ENCODE data around the gene TAS2R1. TPM values are rescaled to one million over a fixed set of nuclear protein-coding genes. Genes with fewer than 3 reads are reported as not detected.

TAS2R1 gene
- total RNA-seq, 1 donor from 2014 or later, result not detected

- Histone ChIP-seq H3K4me1 (peaks cover 5% of the 10 kb centered on the region), H3K27ac (no peak overlapping the region), H3K4me3 (no peak overlapping the region), H3K36me3 (no peaks in the 10 kb centered on the region), H3K27me3 (no peaks in the 10 kb centered on the region), H3K9me3 (no peaks in the 10 kb centered on the region)
- intact Hi-C loops (cut with DNase I), result no loop called here
- DNase-seq (ENCODE audit: extremely low spot score in 2 of 2), result no peak
- TF ChIP-seq POLR2A (IDR thresholded peaks at IDR 0.05) (no peak), CTCF (IDR thresholded peaks at IDR 0.05) (no peak)
Observed at GRCh38 chr5:9658706-9659105, 28.6 kb upstream of the TAS2R1 start.

- H3K27ac ChIP-seq, result no peak overlapping the region
- H3K27me3 ChIP-seq, result no peaks in the 10 kb centered on the region
- intact Hi-C loops (cut with DNase I), result no loop called here
Observed at GRCh38 chr5:9657819-9658218, 27.7 kb upstream of the TAS2R1 start.

GRCh38 chr5:9655641-9656040 is 25.5 kb upstream of the TAS2R1 start:
- Histone ChIP-seq H3K9me3 (no peaks in the 10 kb centered on the region), H3K36me3 (no peaks in the 10 kb centered on the region), H3K4me3 (no peak overlapping the region), H3K4me1 (peaks cover 7% of the 10 kb centered on the region), H3K27me3 (no peaks in the 10 kb centered on the region), H3K27ac (no peak overlapping the region)
- no peak for TF ChIP-seq POLR2AphosphoS5 (IDR thresholded peaks at IDR 0.05; ENCODE audit: insufficient read depth in 1 of 2, low read depth in 1 of 2)
- no peak for TF ChIP-seq POLR2A (IDR thresholded peaks at IDR 0.05)
- TF ChIP-seq CTCF (IDR thresholded peaks at IDR 0.05), result no peak
- intact Hi-C loops (cut with DNase I), result no loop called here
- DNase-seq (ENCODE audit: extremely low spot score in 2 of 2), result no peak

More at GRCh38 chr5:9657819-9658218, 27.7 kb upstream of the TAS2R1 start:
- Histone ChIP-seq H3K9me3 (no peaks in the 10 kb centered on the region), H3K36me3 (no peaks in the 10 kb centered on the region), H3K4me3 (no peak overlapping the region), H3K4me1 (peaks cover 7% of the 10 kb centered on the region)
- TF ChIP-seq CTCF (IDR thresholded peaks at IDR 0.05) (no peak), POLR2AphosphoS5 (IDR thresholded peaks at IDR 0.05; ENCODE audit: insufficient read depth in 1 of 2, low read depth in 1 of 2) (no peak), POLR2A (IDR thresholded peaks at IDR 0.05) (no peak)
- no peak for DNase-seq (ENCODE audit: extremely low spot score in 2 of 2)

GRCh38 chr5:9654886-9655285 is 24.7 kb upstream of the TAS2R1 start:
- intact Hi-C loops (cut with DNase I), result no loop called here
- DNase-seq (ENCODE audit: extremely low spot score in 2 of 2), result no peak
- no peak overlapping the region for H3K27ac ChIP-seq
- no peak for TF ChIP-seq POLR2A (IDR thresholded peaks at IDR 0.05)
- no peak for TF ChIP-seq CTCF (IDR thresholded peaks at IDR 0.05)
- no peak for TF ChIP-seq POLR2AphosphoS5 (IDR thresholded peaks at IDR 0.05; ENCODE audit: insufficient read depth in 1 of 2, low read depth in 1 of 2)
- H3K27me3 ChIP-seq, result no peaks in the 10 kb centered on the region
- H3K4me3 ChIP-seq, result no peak overlapping the region
- H3K4me1 ChIP-seq, result peaks cover 7% of the 10 kb centered on the region
- no peaks in the 10 kb centered on the region for H3K36me3 ChIP-seq
- no peaks in the 10 kb centered on the region for H3K9me3 ChIP-seq

GRCh38 chr5:9653811-9654210 is 23.7 kb upstream of the TAS2R1 start:
- H3K9me3 ChIP-seq, result no peaks in the 10 kb centered on the region
- no peaks in the 10 kb centered on the region for H3K27me3 ChIP-seq
- no peak overlapping the region for H3K4me3 ChIP-seq
- no peak for DNase-seq (ENCODE audit: extremely low spot score in 2 of 2)
- intact Hi-C loops (cut with DNase I), result no loop called here
- H3K27ac ChIP-seq, result no peak overlapping the region
- H3K36me3 ChIP-seq, result no peaks in the 10 kb centered on the region
- peaks cover 7% of the 10 kb centered on the region for H3K4me1 ChIP-seq
- TF ChIP-seq POLR2A (IDR thresholded peaks at IDR 0.05), result no peak
- TF ChIP-seq POLR2AphosphoS5 (IDR thresholded peaks at IDR 0.05; ENCODE audit: insufficient read depth in 1 of 2, low read depth in 1 of 2), result peak in 1 of 2 donors; percentile 56

GRCh38 chr5:9653061-9653460 is 22.9 kb upstream of the TAS2R1 start:
- no peaks in the 10 kb centered on the region for H3K9me3 ChIP-seq
- H3K27ac ChIP-seq, result no peak overlapping the region
- no peaks in the 10 kb centered on the region for H3K27me3 ChIP-seq
- TF ChIP-seq POLR2A (IDR thresholded peaks at IDR 0.05), result no peak
- no peak for TF ChIP-seq CTCF (IDR thresholded peaks at IDR 0.05)
- no peak for TF ChIP-seq POLR2AphosphoS5 (IDR thresholded peaks at IDR 0.05; ENCODE audit: insufficient read depth in 1 of 2, low read depth in 1 of 2)
- DNase-seq (ENCODE audit: extremely low spot score in 2 of 2), result no peak
- H3K4me1 ChIP-seq, result peaks cover 7% of the 10 kb centered on the region
- no peaks in the 10 kb centered on the region for H3K36me3 ChIP-seq
- intact Hi-C loops (cut with DNase I), result no loop called here
- no peak overlapping the region for H3K4me3 ChIP-seq

All from vagina (tissue), 2 donors.